ENCODE results near the gene CATSPER1. TPM values are rescaled to one million over a fixed set of nuclear protein-coding genes. Genes with fewer than 3 reads are reported as not detected.

The CATSPER1 gene
- polyA plus RNA-seq, 4 donors, result not detected

DNA sequence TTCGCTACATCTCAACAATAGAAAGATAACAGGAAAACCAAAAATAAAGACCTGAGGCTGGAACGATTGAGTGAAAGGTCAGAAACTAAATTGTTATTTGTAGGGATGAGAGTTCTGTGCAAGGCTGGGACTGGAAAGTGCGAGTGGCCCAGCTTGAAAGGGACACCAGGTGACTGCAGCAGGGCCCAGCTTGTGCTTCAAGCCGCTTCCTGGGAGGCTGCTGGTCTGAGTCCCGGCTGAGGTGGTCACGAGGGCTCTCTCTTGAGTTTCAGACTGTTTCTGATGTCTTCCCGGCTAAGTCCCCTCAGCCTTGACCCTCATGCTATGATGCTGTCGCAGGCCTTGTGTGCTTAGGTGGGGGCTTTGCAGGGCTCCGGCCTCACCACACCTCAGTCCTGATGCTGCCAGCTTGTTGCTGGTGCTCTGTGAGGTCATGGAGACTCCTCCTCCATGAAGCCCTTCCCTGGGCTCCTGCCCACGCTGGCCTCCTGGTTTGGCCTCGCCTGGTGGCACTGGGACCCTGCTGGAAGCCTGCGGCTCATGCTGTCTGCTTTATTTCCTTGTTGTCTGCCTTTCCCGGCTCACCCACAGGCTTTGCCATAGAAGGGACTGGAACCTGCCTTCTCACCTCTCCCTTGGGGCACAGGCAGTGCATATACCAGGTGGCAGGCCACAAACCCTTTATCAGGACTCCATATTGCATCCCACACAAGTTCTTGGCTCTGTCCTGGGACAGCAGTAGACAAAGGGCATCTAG lies 20.0 kb downstream of the CATSPER1 start:
- DNase-seq (ENCODE audit: low read depth in 4 of 4, low spot score in 2 of 4), result no peak

DNA sequence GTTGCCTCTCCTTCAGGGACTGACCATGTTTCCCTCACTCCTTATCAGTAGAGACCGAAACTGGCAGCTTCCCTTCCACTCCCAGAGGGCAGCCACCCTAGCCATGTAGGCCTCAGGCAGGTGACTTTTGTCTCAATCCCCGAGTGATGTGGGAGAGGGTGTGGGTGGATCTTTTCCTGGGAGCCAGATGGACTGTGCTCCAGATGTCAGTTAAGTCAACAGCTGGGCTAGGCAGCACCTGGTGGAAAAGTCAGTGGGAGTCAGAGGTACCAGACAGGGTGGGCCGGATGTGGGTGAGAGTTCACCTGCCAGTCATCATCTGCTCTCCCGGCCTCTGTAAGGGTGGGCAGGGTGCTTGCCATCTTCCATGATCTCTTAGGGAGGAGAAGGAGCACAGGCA lies 22.1 kb downstream of the CATSPER1 start:
- no peak for DNase-seq (ENCODE audit: low read depth in 4 of 4, low spot score in 2 of 4)

DNA sequence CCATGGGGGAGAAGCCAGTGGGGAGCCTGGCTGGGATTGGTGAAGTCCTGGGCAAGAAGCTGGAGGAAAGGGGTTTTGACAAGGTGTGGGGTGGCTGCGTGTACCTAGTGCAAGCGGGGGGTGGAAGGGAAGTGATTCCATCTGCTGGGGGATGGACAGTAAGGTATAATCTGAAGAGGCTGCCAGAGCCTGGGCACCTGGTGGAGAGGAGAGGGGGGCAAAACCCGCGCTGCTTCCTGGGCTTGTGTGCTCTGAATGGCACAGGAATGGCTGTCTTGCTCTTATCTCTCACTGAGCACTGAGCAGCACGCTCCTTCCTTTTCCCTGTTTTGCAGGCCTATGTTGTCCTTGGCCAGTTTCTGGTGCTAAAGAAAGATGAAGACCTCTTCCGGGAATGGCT lies 23.0 kb downstream of the CATSPER1 start:
- no peak for DNase-seq (ENCODE audit: low read depth in 4 of 4, low spot score in 2 of 4)

DNA sequence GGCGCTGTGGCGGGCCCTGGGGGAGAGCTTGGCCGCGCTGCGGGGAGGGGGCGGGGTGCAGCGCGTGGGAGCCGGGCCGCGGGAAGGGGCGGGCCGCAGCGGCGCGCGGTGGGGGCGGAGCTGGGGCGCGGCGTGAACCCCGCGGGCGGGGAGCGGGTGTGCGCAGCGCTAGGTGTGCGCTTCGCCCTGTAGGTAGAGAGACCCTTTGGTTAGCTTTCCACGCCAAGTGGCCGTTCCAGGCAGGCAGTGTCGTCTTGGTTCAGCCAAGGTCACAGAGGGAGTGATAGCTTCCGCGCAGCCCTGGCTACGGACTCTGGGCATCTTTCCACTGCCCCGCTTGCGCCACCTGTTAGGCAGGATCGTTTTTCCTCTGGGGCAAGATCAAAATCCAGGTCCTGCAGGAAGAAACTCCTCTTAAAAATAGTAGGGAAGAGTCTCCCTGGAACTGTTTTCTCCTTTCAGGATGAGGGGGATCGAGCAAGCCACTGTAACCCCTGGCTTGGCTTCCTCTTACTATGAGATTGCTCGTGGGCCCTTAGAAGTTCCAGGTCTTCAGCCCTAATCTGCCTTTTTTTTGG lies 23.5 kb downstream of the CATSPER1 start:
- DNase-seq (ENCODE audit: low read depth in 4 of 4, low spot score in 2 of 4), result no peak

DNA sequence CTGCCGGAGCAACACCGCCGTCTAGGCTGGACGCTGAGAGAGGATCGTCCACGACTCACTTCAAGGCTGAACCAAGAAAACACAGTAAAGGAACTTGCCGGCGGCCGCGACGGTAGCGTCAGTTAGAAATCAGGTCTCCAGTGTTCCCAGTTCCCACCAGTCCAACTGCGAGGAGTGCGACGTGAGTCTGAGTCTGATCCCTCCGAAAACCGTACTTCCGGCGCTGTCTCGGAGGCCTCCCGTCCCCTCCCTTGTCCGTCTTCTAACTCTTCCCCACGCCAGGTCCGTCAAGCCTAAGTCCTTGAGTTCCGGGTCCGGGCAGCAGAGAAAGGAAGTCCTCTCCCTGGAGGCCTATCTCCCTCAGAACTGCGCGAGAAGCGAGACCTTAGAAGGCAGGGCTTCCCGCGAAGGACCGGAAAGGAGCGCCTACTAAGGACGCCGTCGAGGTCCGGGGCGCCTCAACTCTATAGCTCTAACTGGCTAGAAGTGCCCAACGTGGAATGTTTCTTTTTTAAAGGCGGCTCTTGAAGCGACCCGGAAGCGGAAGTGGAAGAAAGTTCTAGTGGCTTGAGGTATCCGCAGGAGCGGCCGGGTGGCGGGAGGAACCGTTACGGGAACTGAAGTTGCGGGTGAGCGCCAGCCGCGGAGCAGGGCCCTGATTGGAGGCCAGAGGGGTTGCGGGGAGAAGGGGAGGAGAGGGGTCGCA lies 24.2 kb downstream of the CATSPER1 start, which contains the start of the genes BANF1 and EIF1AD:
BANF1 (plus strand) TSS at position 562 of the 706 bp plus-strand sequence. CDS start 748 bp downstream, outside the sequence.
EIF1AD (minus strand) TSS at position 216 of the 706 bp plus-strand sequence. CDS start 1,768 bp downstream, outside the sequence.
- DNase-seq (ENCODE audit: low read depth in 4 of 4, low spot score in 2 of 4), result peak; percentile 97 to 99 (median 98)

DNA sequence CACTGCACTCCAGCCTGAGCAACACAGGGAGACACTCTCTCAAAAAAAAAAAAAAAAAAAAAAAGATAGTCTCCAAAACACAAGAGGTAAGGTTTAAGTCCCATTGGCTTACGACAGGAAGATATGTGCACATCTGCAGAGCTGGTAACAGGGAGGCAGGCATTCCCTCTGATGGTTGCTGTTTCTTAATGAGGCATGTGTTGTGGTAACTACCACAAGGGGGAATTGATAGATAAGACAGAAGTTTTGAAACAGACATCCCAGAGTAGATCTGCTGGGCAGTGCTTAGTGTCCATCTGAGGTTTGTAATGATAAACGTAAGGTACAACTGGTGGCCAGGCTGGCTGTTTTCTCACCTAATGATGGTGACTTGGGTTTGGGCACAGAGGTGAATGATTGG lies 29.0 kb downstream of the CATSPER1 start:
- DNase-seq (ENCODE audit: low read depth in 4 of 4, low spot score in 2 of 4), result no peak

DNA sequence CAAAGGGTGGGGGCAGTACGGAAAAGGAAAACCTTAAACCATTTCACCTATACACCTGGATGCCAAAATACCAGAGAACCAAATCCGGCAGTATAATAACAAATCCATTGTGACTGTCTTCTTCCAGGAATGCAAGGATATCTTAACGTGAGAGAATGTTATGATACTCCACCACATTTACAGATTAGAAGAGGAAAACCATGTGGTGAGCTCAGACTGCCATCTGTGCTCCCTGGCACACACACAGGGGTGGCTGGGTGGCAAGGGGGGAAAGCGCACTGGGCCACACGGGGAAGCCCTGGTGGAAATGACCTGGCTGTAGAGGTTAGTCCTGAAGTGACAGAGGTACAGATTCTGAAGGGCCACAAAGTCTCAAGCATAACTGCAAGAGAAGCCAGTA lies 34.2 kb downstream of the CATSPER1 start:
- no peak for DNase-seq (ENCODE audit: low read depth in 4 of 4, low spot score in 2 of 4)

DNA sequence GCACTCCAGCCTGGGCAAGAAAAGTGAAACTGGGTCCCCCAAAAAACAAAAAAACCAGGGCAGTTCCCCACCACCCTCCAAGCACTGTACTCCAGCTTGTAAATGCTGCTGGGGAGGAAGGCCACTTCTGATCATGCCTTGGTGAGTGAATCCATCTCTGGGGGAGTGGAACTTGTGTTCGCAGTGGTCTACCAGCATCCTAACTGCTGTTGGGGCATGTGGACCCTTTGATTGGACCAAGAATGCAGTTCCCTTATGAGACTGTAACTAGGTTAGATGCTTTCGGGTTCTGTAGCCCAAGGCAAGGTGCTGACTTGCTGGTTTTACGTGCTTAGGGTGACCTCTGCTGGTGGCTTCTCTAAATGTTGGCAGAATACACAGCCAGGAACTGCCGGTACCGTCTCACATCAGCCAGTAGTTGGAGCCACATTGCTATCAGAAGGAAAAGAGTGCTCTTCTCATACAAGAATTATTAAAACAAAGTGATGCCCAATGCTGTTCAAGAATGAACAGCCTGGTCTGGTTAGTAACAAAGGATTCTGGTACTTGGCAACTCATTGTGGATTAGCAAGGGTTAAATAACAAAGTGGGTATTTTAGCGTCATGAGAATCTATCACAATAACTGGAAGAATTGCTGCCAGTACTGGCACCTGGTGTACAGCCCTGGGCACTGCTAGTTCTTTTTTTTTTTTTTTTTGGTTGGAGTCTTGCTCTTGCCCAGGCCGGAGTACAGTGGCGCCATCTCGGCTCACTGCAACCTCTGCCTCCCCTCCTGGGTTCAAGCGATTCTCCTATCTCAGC lies 37.3 kb downstream of the CATSPER1 start:
- peak; percentile 87 to 97 (median 90) for DNase-seq (ENCODE audit: low read depth in 4 of 4, low spot score in 2 of 4)

DNA sequence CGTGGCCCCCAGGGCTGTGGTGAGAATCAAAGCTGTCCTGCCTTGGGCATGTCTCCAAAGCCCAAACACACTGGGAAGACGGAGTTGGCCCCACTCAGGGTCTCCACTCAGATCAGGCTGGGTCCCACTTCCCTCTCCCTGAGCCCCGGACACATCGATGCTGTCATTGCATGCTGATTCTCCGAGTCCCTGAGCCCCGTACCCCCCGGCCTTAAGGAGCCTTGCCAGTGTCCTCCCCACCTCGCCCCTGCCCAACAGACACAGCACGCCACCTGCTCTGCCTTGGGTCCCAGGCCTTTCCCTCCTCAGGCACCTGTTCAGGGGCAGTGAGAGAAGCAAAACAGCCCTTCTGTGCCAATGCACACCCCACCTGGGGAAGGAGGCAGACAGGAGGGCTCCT lies 38.9 kb downstream of the CATSPER1 start:
- DNase-seq (ENCODE audit: low read depth in 4 of 4, low spot score in 2 of 4), result no peak

DNA sequence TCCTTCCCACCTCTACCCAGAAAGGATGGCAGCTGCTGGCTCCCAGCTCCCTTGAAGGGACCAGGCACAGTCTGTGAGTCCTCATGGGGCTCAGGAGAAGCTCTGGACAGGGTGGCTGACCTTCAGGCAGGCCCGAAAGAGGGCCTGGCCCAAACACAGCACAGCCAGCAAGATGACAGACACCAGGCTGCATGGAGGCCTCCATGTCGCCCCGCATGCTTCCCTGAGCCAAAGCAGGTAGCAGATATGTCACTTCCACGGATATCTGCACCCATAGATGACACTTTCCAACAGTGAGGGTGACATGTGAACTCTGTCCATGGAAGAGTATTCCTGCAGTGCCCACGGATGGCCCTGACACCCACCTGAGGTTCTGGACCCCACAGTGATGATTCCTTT lies 42.7 kb downstream of the CATSPER1 start:
- DNase-seq (ENCODE audit: low read depth in 4 of 4, low spot score in 2 of 4), result no peak

DNA sequence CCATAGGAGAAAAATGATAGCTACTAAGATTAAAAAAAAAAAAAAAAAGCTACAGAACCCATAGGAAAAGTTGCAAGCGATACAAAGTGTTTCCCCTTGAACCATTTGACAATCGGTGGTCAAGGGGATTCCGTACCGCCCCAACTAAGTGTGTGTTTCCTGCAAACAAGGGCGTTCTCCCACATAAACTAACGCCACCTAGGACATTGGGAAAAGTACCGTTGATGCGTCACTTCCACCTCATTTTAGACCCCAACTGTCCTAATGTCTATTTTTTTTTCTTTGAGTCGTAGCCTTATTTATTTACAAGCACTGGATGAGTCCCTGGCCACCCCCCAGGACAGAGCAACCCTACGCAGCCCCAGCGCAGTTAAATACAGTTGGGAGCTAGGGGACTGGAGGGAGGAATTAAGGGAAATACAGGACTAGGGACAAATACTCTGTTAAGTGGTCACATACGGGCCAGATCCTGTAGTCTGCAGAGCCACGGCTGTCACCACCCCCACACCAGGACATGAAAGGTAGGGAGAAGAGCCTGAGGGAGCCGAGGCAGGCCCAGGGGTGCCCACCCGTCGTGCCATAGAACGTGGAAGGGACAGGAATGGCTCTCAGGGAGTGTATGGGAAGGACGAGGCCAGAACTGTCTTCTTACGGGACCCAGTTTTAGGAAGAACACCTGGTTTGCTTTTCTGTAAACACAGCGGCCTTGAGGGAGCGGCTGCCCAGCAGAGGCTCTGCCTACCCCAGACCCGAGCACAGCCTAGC lies 43.3 kb downstream of the CATSPER1 start:
- no peak for DNase-seq (ENCODE audit: low read depth in 4 of 4, low spot score in 2 of 4)

DNA sequence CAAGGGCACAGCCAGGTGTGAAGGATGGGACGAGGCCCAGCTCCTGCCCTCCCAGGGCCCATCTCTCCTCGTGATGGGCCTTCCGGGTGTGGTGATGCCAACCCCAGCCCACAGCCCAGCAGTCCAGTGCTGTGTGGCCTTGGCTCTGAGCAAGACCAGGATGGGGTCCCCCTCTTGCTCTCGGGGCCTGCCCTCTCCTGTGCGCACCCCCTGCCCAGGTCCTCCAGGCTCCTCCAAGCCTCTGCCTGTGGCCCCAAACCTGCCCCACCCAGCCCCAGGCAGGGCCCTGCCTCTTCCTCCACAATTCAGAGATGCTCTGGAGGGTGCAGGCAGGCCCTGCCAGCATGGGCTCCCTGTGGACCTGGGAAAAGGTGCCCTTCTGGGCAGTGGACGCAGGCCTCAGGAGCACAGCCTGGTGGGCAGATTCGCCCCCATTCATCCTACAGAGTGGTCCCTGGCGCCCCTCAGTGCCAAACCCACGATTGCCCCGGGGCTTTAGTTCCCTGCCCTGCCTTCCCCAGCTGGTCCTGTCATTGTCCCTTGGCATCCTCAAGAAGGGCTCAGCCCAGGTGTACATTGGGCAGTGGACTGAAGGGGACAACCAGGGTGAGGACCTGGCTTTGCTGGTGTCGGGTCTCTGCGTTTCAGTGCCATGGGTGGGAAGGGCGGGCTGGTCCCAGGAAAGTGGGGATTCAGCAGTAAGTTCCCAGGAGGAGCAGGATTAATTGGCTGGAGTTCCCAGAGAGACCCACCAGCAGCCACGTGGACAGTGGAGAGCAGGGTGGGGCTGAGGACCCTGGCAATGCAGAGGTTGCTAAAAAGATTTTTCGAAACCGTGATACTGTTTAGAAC lies 44.1 kb downstream of the CATSPER1 start:
- no peak for DNase-seq (ENCODE audit: low read depth in 4 of 4, low spot score in 2 of 4)

DNA sequence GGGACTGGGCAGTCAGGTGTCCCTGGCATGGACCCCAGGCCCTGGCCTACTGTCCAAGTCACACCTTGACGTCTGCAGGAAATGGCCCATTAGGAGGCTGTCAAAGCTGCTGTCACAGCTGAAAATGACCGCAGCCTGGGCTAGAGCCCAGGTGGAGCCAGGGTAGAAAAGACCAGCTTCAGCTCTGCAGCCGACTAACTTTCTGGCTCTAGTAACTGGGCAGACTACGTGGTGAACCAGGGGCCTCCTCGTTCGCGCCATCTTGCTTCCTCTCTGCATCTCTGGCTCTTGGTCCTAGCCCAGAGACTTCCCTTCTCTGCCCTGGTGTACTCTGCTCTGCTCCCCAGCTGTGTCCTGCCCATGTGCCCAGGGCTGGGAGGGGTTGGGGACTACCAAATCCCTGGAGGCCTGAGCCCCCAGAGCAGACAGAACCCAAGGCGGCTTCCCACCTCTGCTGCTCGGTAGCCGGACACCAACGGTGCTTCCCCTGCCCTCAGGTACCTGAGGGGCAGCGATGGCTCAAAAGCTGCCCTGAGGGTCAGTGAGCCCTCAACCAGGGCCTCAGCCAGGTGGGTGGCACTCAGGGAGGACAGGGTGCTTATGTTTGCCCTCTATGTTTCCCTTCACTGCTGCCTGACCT lies 45.1 kb downstream of the CATSPER1 start:
- no peak for DNase-seq (ENCODE audit: low read depth in 4 of 4, low spot score in 2 of 4)

DNA sequence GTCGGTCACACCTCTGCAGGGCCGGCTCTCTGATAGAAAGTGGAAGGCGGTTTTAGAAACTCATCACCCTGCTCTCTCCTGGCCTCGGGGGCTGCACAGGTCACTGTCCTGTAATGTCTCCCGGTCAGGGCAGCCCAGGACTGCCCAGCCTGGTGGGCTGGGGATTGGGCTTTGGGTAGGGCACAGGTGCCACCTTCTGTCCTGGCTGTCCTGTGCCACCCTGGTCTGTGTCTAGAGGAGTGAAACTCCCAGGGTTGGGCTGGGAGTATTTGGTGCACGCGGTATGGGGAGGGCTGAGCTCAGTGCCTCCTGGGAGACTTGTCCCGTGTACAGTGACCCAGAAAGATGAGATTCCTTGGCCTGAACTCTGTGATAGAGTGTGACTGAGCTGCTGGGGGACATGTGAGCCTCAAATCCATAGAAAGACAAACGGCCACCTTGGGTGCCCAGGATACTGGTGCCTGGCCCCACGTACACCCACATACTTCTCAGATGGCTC lies 47.0 kb downstream of the CATSPER1 start:
- no peak for DNase-seq (ENCODE audit: low read depth in 4 of 4, low spot score in 2 of 4)

DNA sequence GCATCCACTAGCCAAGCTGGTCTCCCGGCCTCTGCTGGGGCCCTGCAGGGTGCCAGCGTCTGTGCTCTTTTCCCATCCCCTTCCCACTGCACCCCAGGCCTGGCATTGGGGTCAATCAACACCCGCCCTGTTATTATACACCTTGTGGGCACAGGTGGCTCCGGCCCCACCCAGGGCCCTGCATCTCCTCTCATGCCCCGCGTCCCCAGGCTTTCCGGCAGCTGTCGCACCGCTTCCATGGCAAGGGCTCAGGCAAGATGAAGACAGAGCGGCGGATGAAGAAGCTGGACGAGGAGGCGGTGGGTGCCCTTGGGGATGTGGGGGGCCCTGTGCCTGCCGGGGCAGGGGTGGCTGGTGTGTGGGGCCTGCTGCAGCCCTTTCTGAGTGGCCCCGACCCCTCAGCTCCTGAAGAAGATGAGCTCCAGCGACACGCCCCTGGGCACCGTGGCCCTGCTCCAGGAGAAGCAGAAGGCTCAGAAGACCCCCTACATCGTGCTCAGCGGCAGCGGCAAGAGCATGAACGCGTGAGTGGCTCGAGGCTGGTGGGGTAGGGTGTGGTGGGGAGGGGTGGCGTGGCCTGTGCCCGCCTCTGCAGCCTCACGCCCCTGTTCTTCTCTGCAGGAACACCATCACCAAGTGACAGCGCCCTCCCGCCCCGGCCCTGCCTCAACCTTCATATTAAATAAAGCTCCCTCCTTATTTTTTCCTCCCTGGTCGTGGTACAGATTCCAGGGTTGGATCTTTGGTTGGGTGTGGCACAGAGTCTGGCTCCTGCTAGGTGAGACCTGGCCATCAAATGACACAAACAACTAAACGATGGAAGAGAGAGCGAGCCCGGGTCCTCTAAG lies 47.7 kb downstream of the CATSPER1 start:
- no peak for DNase-seq (ENCODE audit: low read depth in 4 of 4, low spot score in 2 of 4)

DNA sequence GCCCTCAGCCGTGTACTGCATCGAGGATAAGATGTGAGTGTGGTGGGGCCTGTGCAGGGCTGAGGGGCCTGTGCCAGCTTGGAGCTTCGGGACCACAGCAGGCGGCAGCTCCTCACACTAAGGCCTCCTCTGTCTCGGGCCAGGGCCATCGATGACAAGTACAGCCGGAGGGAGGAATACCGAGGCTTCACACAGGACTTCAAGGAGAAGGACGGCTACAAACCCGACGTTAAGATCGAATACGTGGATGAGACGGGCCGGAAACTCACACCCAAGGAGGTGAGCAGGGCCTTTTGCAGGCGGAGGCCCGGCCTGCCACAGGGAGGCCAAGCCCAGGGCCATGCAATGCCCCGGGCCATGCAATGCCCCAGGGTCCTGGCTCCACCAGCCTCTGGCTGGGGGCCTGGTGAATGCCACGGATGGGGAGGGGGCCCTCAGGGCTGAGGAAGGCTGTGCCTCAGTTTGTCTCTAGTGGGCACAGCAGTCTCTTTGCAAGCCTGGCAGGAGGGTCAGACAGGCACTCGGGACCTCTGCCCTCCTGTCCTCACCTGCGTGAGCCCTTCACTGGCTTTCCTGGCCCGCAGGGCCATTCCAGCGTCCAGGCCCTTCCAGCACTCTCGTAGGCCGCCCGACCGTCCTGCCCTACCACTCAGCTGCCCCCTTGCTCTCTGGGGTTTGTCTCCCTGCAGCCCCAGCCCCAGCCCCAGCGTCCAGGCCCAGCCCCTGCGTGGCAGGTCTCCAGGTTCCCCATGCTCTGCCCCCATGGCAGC lies 48.5 kb downstream of the CATSPER1 start:
- no peak for DNase-seq (ENCODE audit: low read depth in 4 of 4, low spot score in 2 of 4)

All from left renal cortex interstitium (tissue), 4 donors.